Measurements from ENCODE around the gene SDCCAG8. TPM values are rescaled to one million over a fixed set of nuclear protein-coding genes. Genes with fewer than 3 reads are reported as not detected.

The SDCCAG8 gene
- total and polyA plus RNA-seq, 2 experiments from 2014 or later, result 23.3 to 38.5 TPM

- no peak for TF ChIP-seq CTCF (IDR thresholded peaks at IDR 0.05; ENCODE audit: low read depth, low read length)
- no peaks in the 10 kb centered on the region for H3K27me3 ChIP-seq
- peaks cover 8% of the 10 kb centered on the region for H3K4me1 ChIP-seq (ENCODE audit: low read depth)
- H3K27ac ChIP-seq, result no peak overlapping the region
- H3K36me3 ChIP-seq, result no peaks in the 10 kb centered on the region
- no peaks in the 10 kb centered on the region for H3K9me3 ChIP-seq (ENCODE audit: low read depth)
- no peak for DNase-seq (ENCODE audit: low read depth in 1 of 2, low spot score in 1 of 2)
- H3K4me3 ChIP-seq, result no peak overlapping the region
Observed at GRCh38 chr1:243510928-243511327, 255.1 kb downstream of the SDCCAG8 start.

GRCh38 chr1:243513726-243514491 is 258.1 kb downstream of the SDCCAG8 start:
- H3K27ac ChIP-seq, result no peak overlapping the region
- no peak overlapping the region for H3K4me3 ChIP-seq
- no peaks in the 10 kb centered on the region for H3K36me3 ChIP-seq
- no peak for TF ChIP-seq CTCF (IDR thresholded peaks at IDR 0.05; ENCODE audit: low read depth, low read length)
- H3K27me3 ChIP-seq, result no peaks in the 10 kb centered on the region
- no peaks in the 10 kb centered on the region for H3K9me3 ChIP-seq (ENCODE audit: low read depth)
- peaks cover 8% of the 10 kb centered on the region for H3K4me1 ChIP-seq (ENCODE audit: low read depth)
- DNase-seq (ENCODE audit: low read depth in 1 of 2, low spot score in 1 of 2), result peak in 1 of 2 donors; percentile 50

- DNase-seq (ENCODE audit: low read depth in 1 of 2, low spot score in 1 of 2), result no peak
- no peak overlapping the region for H3K4me3 ChIP-seq
- H3K27me3 ChIP-seq, result no peaks in the 10 kb centered on the region
- H3K27ac ChIP-seq, result no peak overlapping the region
- peaks cover 8% of the 10 kb centered on the region for H3K4me1 ChIP-seq (ENCODE audit: low read depth)
- TF ChIP-seq CTCF (IDR thresholded peaks at IDR 0.05; ENCODE audit: low read depth, low read length), result no peak
- no peaks in the 10 kb centered on the region for H3K36me3 ChIP-seq
- H3K9me3 ChIP-seq (ENCODE audit: low read depth), result no peaks in the 10 kb centered on the region
Observed at GRCh38 chr1:243514927-243515326, 259.1 kb downstream of the SDCCAG8 start.

- peak overlapping the region; percentile 76 for H3K27ac ChIP-seq
- H3K27me3 ChIP-seq, result no peaks in the 10 kb centered on the region
- H3K9me3 ChIP-seq (ENCODE audit: low read depth), result no peaks in the 10 kb centered on the region
- no peak for TF ChIP-seq CTCF (IDR thresholded peaks at IDR 0.05; ENCODE audit: low read depth, low read length)
- no peak overlapping the region for H3K4me3 ChIP-seq
- no peaks in the 10 kb centered on the region for H3K36me3 ChIP-seq
- DNase-seq (ENCODE audit: low read depth in 1 of 2, low spot score in 1 of 2), result peak in 1 of 2 donors; percentile 57
- H3K4me1 ChIP-seq (ENCODE audit: low read depth), result peaks cover 10% of the 10 kb centered on the region
Observed at GRCh38 chr1:243520831-243521230, 265.0 kb downstream of the SDCCAG8 start.

- peaks cover 10% of the 10 kb centered on the region for H3K4me1 ChIP-seq (ENCODE audit: low read depth)
- DNase-seq (ENCODE audit: low read depth in 1 of 2, low spot score in 1 of 2), result no peak
- no peaks in the 10 kb centered on the region for H3K9me3 ChIP-seq (ENCODE audit: low read depth)
- no peak overlapping the region for H3K27ac ChIP-seq
- H3K36me3 ChIP-seq, result no peaks in the 10 kb centered on the region
- no peak overlapping the region for H3K4me3 ChIP-seq
- no peaks in the 10 kb centered on the region for H3K27me3 ChIP-seq
- TF ChIP-seq CTCF (IDR thresholded peaks at IDR 0.05; ENCODE audit: low read depth, low read length), result no peak
Observed at GRCh38 chr1:243523766-243524165, 267.9 kb downstream of the SDCCAG8 start.
